HK-2 (cell line): ENCODE data around the gene TBCD.
"Not testable (repeated sequence)": the region's sequence is repeated elsewhere in the genome, so short reads cannot be mapped to it uniquely, and the experiment has no call there.

Experiments used
- DNase-seq: peaks from one replicate; pipeline ENCODE4 v3.0.0-alpha.2; 2018; ENCODE audit not compliant: unreplicated experiment

TBCD gene

DNA sequence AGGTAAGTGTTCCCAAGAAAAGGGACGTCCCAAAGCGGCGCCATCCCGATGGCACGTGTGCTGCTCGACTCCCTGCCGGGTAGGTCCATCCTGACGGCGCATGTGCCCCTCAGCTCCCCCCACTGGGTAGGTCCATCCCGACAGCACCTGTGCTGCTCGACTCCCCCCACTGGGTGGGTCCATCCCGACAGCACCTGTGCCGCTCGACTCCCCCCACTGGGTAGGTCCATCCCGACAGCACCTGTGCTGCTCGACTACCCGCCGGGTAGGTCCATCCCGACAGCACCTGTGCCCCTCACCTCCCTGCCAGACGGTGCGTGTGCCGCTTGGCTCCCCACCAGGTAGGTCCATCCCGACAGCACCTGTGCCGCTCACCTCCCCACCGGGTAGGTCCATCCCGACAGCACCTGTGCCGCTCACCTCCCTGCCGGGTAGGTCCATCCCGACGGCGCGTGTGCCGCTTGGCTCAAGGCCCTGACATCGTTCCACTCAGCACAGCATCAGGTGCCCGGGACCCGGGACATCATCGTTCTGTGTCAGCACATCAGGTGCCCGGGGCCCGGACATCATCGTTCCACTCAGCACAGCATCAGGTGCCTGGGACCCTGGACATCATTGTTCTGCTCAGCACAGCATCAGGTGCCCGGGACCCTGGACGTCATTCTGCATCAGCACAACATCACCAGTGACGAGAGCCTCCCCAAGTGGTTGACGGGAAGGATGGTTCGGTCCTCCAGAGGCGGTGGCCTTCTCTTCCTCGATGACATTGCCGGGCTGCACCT is 22.2 kb upstream of the TBCD start:
- no peak for DNase-seq

GRCh38 chr17:82732118-82732743 is 19.6 kb upstream of the TBCD start:
- DNase-seq: no peak

DNA sequence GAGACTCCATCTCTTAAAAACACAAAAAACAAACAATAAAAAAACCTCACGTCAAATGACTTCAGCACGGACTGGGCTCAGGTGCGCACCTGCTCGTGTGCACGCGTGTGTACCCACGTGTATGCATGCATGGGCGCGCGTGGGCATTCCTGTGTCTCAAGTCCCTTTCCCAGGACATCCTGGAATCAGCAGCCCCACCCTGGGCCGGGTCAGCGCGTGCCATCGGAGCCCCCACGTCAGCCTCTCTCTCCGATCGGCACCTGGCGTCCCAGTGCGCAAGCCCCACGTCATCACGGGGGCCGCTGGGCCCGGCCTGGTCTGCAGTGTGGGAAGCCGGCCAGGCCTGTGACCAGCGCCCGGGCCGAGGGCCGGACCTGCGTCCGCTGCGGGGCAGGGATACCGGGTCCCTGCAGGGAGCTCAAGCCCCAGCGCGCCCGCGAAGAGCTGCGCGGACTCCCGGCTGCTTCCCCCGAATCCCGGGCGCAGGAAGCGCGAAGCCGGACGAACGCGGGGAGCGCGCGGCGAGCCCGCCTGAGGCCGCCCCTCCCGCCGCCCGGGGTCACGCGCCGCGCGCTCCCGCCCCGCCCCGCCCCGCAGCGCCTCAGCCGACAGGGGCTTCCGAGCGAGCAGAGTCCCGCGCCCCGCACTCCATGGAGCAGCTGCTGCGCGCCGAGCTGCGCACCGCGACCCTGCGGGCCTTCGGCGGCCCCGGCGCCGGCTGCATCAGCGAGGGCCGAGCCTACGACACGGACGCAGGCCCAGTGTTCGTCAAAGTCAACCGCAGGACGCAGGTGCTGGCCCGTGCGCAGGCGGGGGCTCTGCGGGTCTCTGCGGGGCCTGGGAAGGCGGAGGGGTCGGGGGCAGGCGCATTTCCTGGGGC is 16.6 kb upstream of the TBCD start, which contains the start of gene FN3K:
Gene FN3K, plus strand, starts transcription at position 629 of the 880 bp plus-strand sequence. Its CDS starts 22 bp downstream, at position 651.
- DNase-seq: peak; percentile 13

DNA sequence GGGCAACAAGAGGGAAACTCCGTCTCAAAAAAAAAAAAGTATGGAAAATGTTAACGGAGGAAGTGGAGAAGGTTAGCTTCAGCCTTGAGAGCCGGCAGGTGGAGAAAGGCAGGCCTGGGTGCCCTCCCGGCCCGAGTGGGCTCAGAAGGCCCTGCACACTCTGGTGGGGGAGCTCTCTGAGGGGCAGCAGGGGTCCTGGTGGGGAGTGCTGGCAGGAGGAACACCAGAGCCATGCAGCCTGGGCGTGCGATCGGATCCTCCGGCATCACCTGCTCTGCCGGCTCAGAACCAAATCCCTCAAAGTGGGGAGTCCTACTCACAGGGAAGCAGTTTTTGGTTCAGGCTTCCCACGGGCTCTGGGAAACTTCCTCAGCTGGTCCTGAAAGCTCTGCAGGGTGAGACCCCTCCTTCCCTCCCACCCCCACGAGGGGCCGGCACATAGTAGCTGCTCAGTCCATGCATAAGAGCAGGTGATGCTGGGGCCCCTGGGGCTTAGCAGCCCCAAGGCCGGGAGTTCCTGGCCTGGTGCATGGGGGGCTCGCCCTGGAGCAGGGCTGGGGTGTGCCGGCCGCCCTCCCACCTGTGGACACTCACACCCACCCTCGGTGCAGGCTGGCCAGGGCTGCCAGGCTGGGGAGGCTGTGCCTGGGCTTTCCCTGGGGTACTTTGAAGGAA is 15.2 kb upstream of the TBCD start:
- DNase-seq: no peak

GRCh38 chr17:82737967-82738877 is 13.6 kb upstream of the TBCD start:
- DNase-seq: no peak

GRCh38 chr17:82740906-82741759 is 10.7 kb upstream of the TBCD start:
- no peak for DNase-seq

DNA sequence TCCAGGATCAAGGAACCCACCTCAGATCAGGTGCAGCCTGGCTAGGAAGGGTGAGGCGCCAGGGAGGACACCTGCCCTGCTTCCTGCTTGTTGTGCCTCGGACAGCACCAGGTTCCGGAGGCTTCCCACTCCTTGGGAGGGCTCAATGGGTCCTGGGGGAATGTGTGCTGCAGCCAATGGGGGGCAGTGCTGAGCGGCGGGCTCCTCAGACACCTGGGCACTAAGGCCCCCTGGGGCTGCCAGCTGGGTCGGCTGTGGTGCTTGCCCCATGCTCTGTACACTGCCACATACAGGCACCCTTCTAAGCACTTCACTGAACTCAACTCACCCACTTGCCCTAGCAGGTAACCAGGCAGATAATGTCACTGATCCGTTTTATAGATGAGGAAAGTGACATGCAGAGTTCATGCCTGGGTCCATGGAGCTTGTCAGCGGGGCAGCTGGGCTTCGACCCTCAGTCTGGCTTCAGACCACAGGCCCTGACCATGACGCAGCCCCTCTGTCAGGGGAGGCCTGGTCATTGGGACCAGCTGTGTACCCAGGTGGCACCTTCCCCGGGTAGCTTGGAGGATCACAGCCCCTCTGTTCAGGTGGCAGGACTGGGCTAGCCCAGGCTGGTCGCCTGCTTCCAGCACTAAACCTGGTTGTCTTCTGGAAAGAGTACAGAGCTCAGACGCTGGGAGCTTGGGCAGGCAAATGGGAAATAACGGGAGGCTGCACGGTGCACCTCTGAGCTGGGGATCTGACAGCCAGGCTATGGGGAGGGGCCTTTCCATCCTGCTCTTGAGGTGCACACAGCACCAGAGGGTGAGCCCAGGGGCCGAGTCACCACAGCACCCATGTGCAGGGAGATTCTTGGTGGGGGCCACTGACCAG is 8.3 kb upstream of the TBCD start:
- DNase-seq: no peak

GRCh38 chr17:82744736-82745135 is 7.1 kb upstream of the TBCD start:
- not testable (repeated sequence) for DNase-seq

DNA sequence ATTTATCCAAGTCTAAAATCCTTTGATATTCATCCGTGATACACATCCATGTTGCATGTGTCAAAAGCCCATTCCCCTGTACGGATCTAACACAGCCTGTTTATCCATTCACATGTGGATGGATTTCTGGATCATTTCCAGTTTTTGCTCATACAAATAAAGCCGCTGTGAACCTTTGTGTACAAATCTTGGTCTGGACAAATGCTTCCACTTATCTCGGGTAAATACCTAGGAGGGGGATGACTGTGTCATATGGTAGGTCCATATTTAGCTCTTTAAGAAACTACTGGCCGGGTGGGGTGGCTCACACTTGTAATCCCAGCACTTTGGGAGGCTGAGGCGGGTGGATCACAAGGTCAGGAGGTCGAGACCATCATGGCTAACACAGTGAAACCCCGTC is 6.3 kb upstream of the TBCD start:
- DNase-seq: no peak

- DNase-seq: no peak
Observed at GRCh38 chr17:82748756-82749155, 3.1 kb upstream of the TBCD start.

DNA sequence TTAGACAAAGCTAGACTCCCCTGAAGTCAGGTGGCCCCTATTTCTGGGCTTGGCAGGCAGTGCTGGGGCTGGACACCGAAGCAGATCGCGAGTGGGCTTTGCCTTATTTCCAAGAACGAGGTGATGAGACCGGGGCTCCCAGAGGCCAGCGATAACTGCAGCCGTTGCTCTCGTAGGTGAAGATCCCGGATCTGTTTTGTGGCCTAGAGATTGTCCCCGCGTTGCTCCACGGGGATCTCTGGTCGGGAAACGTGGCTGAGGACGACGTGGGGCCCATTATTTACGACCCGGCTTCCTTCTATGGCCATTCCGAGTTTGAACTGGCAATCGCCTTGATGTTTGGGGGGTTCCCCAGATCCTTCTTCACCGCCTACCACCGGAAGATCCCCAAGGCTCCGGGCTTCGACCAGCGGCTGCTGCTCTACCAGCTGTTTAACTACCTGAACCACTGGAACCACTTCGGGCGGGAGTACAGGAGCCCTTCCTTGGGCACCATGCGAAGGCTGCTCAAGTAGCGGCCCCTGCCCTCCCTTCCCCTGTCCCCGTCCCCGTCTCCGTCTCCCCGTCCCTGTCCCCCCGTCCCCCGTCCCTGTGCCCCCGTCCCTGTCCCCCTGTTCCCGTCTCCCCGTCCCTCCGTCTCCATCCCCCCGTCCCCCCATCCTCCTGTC is 1.5 kb upstream of the TBCD start:
- DNase-seq: no peak

DNA sequence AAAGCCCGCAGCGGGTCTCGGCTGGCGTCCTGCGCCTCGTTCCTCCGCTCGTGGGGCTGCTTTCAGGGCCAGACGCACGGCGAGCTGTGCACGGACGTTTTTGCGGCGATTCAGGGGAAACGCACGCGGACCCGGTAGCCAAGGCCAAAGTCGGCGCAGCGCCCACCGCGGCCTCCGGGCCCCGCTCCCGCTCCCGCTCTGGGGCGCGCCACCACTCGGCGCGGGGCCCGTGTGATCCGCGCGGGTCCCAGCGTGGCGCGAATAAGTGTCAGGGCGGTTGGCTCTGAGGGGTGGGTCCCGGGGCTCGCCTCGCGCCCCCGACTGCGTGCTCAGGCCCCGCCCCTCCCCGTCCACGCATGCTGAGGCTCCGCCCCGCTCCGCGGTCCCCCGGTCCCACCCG is 694 bp upstream of the TBCD start:
- no peak for DNase-seq

- peak; percentile 48 for DNase-seq
Observed at GRCh38 chr17:82752371-82753200, 721 bp downstream of the TBCD start.

- no peak for DNase-seq
Observed at GRCh38 chr17:82753201-82753464, 1.3 kb downstream of the TBCD start.

DNA sequence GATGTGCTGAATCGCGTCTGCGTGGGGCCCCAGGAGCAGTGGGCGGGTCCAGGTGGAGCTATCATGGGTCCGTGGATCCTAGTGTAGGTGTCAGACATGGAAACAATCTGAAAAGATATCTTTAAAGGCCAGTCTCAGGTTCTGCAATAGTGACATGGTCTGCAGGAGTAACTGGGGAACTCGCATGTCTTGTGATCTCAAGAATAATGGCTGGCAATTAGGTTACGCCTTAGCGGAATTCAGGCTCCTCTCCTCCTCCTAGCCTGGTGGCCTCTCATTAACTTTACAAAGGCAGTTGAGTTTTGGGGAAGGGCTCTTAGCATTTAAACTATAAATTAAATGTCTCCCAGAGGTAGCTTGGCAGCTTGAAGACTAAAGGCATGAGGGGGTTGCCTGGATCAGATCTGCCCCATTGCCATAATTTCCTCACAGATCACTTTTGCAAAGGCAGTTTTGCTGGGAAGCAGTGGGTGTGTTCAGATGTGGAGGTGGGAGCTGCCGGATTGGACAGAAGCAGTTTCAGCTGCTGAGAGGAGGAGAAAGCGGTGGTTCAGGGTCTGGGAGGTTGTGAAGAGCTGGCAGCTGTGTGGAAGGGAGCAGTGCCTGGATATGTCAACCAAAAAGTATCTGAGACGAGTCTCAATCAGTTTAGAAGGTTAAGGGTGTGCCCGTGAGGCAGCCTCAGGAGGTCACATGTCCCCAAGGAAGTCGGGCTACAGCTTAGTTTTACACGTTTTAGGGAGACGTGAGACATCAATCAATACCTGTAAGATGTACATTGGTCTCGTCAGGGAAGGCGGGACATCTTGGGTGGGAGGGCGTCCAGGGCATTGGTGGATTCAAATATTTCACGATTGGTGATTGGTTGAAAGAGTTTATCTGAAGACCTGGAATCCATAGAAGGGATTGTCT is 2.7 kb downstream of the TBCD start:
- no peak for DNase-seq

DNA sequence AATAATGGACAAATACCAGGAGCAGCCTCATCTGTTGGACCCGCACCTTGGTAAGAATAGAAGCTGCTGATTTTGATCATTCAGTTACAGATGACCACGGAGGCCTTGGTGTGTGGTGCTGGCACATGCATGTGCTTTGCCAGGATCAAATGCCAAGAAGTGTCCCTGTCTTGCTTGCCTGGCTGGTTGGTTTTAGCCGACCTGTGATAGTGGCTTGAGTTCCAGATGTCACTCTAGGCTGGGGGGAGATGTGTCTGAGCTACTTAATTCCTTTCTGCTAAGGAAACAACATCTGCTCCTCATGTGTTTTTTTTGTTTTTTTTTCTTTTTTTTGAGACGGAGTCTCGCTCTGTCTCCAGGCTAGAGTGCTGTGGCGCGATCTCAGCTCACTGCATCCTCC is 4.3 kb downstream of the TBCD start:
- no peak for DNase-seq

- DNase-seq: no peak
Observed at GRCh38 chr17:82765371-82765770, 13.5 kb downstream of the TBCD start.
